ENCODE results near the gene SH3BGRL2. TPM values are rescaled to one million over a fixed set of nuclear protein-coding genes. Genes with fewer than 3 reads are reported as not detected.

Gene SH3BGRL2
- total and polyA plus RNA-seq, 2 of the 8 experiments (the other 6 are each of a cell fraction or from before 2014, with no cell fraction given): 6.0 to 20.3 TPM

- TF ChIP-seq SUZ12 (IDR thresholded peaks at IDR 0.05; ENCODE audit: low read length) (no peak), ATF3 (IDR thresholded peaks at IDR 0.05; ENCODE audit: insufficient read depth, low read depth, low read length) (no peak), YY1 (IDR thresholded peaks at IDR 0.05; ENCODE audit: low read depth, low read length) (no peak)
Measured at GRCh38 chr6:79711167-79711566, 80.0 kb downstream of the SH3BGRL2 start (continued).

Measured in H1 (cell line).